ENCODE results near the gene PPP3CB.

Gene PPP3CB

DNA sequence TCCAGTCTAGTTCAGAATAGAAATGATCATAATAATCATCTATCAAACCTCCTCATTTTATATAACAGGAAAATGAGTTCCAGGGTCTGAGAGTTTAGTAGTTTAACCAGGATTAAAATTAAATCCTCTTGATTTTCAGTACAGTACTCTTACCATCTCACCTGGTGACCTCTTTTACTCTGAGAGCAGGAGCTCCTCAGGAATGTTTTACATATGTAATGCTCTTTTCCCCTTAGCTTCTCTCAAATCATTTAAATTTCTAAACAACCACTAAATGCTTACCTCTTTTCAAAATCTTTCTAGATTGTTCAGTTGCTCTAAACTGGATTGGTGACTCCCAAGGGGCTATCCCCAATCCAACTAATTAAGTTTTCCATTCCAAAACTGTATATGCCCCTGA is 10.2 kb upstream of the PPP3CB start:
- Histone ChIP-seq H3K79me1 (ENCODE audit: low read depth, low read length) (no peaks in the 10 kb centered on the region), H3K27me3 (ENCODE audit: control insufficient read depth in 3 of 3, insufficient read depth in 3 of 3, low read depth in 1 of 3, low read length in 3 of 3) (no peaks in the 10 kb centered on the region), H3K4me3 (ENCODE audit: low read length in 2 of 2) (no peak overlapping the region), H3K36me3 (replicated peaks in 1 of 2; ENCODE audit: control insufficient read depth in 2 of 2, insufficient read depth in 2 of 2, low read length in 2 of 2) (peaks cover 19 to 61% of the 10 kb centered on the region in 2 donors), H3K23ac (ENCODE audit: low read depth, low read length, poor library complexity) (no peak overlapping the region), H2BK15ac (ENCODE audit: low read length) (no peak overlapping the region), H2BK5ac (ENCODE audit: low read length) (no peak overlapping the region), H2BK120ac (ENCODE audit: low read depth, low read length) (no peak overlapping the region), H3K9me3 (replicated peaks in 1 of 2; ENCODE audit: control insufficient read depth in 2 of 2, insufficient read depth in 1 of 2, low read depth in 1 of 2, low read length in 2 of 2) (no peaks in the 10 kb centered on the region), H3K14ac (ENCODE audit: low read length) (no peak overlapping the region), H3K9ac (ENCODE audit: low read depth, low read length, poor library complexity) (no peak overlapping the region), H3K18ac (ENCODE audit: low read length) (no peak overlapping the region), H2BK12ac (ENCODE audit: low read length) (no peak overlapping the region), H3K4me2 (ENCODE audit: insufficient read depth, low read length, poor library complexity, severe bottlenecking) (no peak overlapping the region), H4K91ac (ENCODE audit: low read depth, low read length, poor library complexity) (no peak overlapping the region), H4K8ac (ENCODE audit: low read depth, low read length) (no peak overlapping the region), H2AK5ac (ENCODE audit: low read depth, low read length) (no peak overlapping the region), H3K4ac (ENCODE audit: low read length) (no peak overlapping the region), H2AFZ (ENCODE audit: low read length) (no peak overlapping the region), H3K4me1 (ENCODE audit: control insufficient read depth in 2 of 2, insufficient read depth in 1 of 2, low read depth in 1 of 2, low read length in 2 of 2) (no peaks in the 10 kb centered on the region), H3K27ac (replicated peaks; ENCODE audit: low read length) (no peak overlapping the region)
- DNase-seq (ENCODE audit: low spot score) = no peak

DNA sequence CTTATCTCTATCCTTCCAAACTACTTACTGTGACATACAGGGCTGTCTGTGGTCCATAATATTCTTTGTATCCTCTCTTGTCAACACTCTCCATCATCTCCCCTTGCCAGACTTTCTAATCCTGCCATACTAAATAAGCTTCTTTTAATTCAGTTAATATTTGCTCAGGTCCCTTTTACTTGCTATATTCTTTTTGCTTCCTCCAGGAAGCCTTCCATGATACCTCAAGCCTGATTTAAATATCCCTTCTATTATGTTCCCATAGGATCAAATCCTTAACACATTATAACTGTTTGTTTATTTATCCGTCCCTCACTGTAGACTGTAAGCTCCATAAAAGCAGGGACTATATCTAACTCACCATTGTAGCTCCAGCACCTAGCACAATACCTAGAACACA is 7.2 kb upstream of the PPP3CB start:
- H3K4me2 ChIP-seq (ENCODE audit: insufficient read depth, low read length, poor library complexity, severe bottlenecking) = no peak overlapping the region
- peaks cover 33 to 82% of the 10 kb centered on the region in 2 donors for H3K36me3 ChIP-seq (replicated peaks in 1 of 2; ENCODE audit: control insufficient read depth in 2 of 2, insufficient read depth in 2 of 2, low read length in 2 of 2)
- H4K91ac ChIP-seq (ENCODE audit: low read depth, low read length, poor library complexity) = no peak overlapping the region
- no peak for DNase-seq (ENCODE audit: low spot score)
- no peaks in the 10 kb centered on the region for H3K9me3 ChIP-seq (replicated peaks in 1 of 2; ENCODE audit: control insufficient read depth in 2 of 2, insufficient read depth in 1 of 2, low read depth in 1 of 2, low read length in 2 of 2)
- H3K18ac ChIP-seq (ENCODE audit: low read length) = no peak overlapping the region
- no peak overlapping the region for H2BK15ac ChIP-seq (ENCODE audit: low read length)
- H3K27me3 ChIP-seq (ENCODE audit: control insufficient read depth in 3 of 3, insufficient read depth in 3 of 3, low read depth in 1 of 3, low read length in 3 of 3) = no peaks in the 10 kb centered on the region
- H2BK12ac ChIP-seq (ENCODE audit: low read length) = no peak overlapping the region
- WGBS, 2 donors (ENCODE audit: extremely low coverage in 2 of 2, insufficient read length in 2 of 2, insufficient replicate concordance in 1 of 2) = no CpG with 5 or more reads among the region's 1 CpG
- H3K27ac ChIP-seq (replicated peaks; ENCODE audit: low read length) = no peak overlapping the region
- no peak overlapping the region for H2AFZ ChIP-seq (ENCODE audit: low read length)
- no peak overlapping the region for H3K9ac ChIP-seq (ENCODE audit: low read depth, low read length, poor library complexity)
- no peak overlapping the region for H3K4me3 ChIP-seq (ENCODE audit: low read length in 2 of 2)
- H2BK5ac ChIP-seq (ENCODE audit: low read length) = no peak overlapping the region
- H3K14ac ChIP-seq (ENCODE audit: low read length) = no peak overlapping the region
- H3K4me1 ChIP-seq (ENCODE audit: control insufficient read depth in 2 of 2, insufficient read depth in 1 of 2, low read depth in 1 of 2, low read length in 2 of 2) = no peaks in the 10 kb centered on the region
- H3K4ac ChIP-seq (ENCODE audit: low read length) = no peak overlapping the region
- H3K79me1 ChIP-seq (ENCODE audit: low read depth, low read length) = no peaks in the 10 kb centered on the region
- H4K8ac ChIP-seq (ENCODE audit: low read depth, low read length) = no peak overlapping the region
- H3K23ac ChIP-seq (ENCODE audit: low read depth, low read length, poor library complexity) = no peak overlapping the region
- no peak overlapping the region for H2BK120ac ChIP-seq (ENCODE audit: low read depth, low read length)
- no peak overlapping the region for H2AK5ac ChIP-seq (ENCODE audit: low read depth, low read length)

DNA sequence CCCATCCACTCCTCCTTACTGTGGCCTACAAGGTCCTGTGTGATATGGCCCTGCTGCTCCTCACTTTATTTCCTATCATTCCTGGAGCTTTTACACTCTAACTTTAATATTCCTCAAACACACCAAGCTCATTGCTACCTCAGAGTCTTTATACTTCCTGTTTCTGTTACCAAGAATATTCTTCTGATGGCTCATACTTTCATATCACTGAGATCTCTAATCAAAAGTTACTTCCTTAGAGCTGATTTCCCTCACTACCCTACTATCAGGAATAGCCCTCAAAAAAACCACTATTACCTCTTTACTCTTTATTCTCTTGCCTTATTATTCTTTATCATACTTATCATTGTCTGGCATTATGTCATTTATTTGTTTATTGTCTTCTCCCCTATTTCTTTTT is 5.8 kb upstream of the PPP3CB start:
- no peak overlapping the region for H3K27ac ChIP-seq (replicated peaks; ENCODE audit: low read length)
- no peak overlapping the region for H3K14ac ChIP-seq (ENCODE audit: low read length)
- no peaks in the 10 kb centered on the region for H3K27me3 ChIP-seq (ENCODE audit: control insufficient read depth in 3 of 3, insufficient read depth in 3 of 3, low read depth in 1 of 3, low read length in 3 of 3)
- H2AK5ac ChIP-seq (ENCODE audit: low read depth, low read length) = no peak overlapping the region
- no peak overlapping the region for H3K23ac ChIP-seq (ENCODE audit: low read depth, low read length, poor library complexity)
- H4K91ac ChIP-seq (ENCODE audit: low read depth, low read length, poor library complexity) = no peak overlapping the region
- H3K79me1 ChIP-seq (ENCODE audit: low read depth, low read length) = no peaks in the 10 kb centered on the region
- no peak overlapping the region for H3K4me2 ChIP-seq (ENCODE audit: insufficient read depth, low read length, poor library complexity, severe bottlenecking)
- H2AFZ ChIP-seq (ENCODE audit: low read length) = no peak overlapping the region
- no peak overlapping the region for H2BK15ac ChIP-seq (ENCODE audit: low read length)
- H2BK12ac ChIP-seq (ENCODE audit: low read length) = no peak overlapping the region
- no peak for DNase-seq (ENCODE audit: low spot score)
- no peak overlapping the region for H3K4ac ChIP-seq (ENCODE audit: low read length)
- H2BK5ac ChIP-seq (ENCODE audit: low read length) = no peak overlapping the region
- no peak overlapping the region for H3K18ac ChIP-seq (ENCODE audit: low read length)
- H3K9ac ChIP-seq (ENCODE audit: low read depth, low read length, poor library complexity) = no peak overlapping the region
- H3K4me1 ChIP-seq (ENCODE audit: control insufficient read depth in 2 of 2, insufficient read depth in 1 of 2, low read depth in 1 of 2, low read length in 2 of 2) = peaks cover 0 to under 1% of the 10 kb centered on the region in 2 donors
- H3K9me3 ChIP-seq (replicated peaks in 1 of 2; ENCODE audit: control insufficient read depth in 2 of 2, insufficient read depth in 1 of 2, low read depth in 1 of 2, low read length in 2 of 2) = no peaks in the 10 kb centered on the region
- no peak overlapping the region for H4K8ac ChIP-seq (ENCODE audit: low read depth, low read length)
- peaks cover 39 to 90% of the 10 kb centered on the region in 2 donors for H3K36me3 ChIP-seq (replicated peaks in 1 of 2; ENCODE audit: control insufficient read depth in 2 of 2, insufficient read depth in 2 of 2, low read length in 2 of 2)
- H3K4me3 ChIP-seq (ENCODE audit: low read length in 2 of 2) = no peak overlapping the region
- no peak overlapping the region for H2BK120ac ChIP-seq (ENCODE audit: low read depth, low read length)

DNA sequence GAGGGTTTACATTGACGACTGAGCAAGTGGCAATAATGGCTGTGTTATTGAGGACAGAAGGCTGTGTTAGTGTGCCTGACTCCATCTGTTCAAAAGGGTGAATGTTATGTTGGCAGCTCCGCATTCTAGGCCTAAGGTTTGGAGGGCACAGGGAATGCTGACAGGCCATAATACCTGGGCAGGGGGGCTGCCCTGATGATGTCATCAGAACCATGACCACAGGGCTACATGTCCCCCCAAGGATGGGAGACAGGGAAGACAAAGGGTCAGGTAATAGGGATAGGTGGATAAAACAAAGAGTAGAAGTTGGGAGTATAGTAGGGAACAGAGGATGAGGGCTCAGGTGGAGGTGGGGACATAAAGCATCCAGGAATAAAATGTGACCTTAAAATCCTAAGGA is 1.8 kb upstream of the PPP3CB start:
- no peak overlapping the region for H3K4me2 ChIP-seq (ENCODE audit: insufficient read depth, low read length, poor library complexity, severe bottlenecking)
- no peak overlapping the region for H3K4me3 ChIP-seq (ENCODE audit: low read length in 2 of 2)
- no peak overlapping the region for H2BK5ac ChIP-seq (ENCODE audit: low read length)
- no peaks in the 10 kb centered on the region for H3K9me3 ChIP-seq (replicated peaks in 1 of 2; ENCODE audit: control insufficient read depth in 2 of 2, insufficient read depth in 1 of 2, low read depth in 1 of 2, low read length in 2 of 2)
- H4K91ac ChIP-seq (ENCODE audit: low read depth, low read length, poor library complexity) = no peak overlapping the region
- H3K27me3 ChIP-seq (ENCODE audit: control insufficient read depth in 3 of 3, insufficient read depth in 3 of 3, low read depth in 1 of 3, low read length in 3 of 3) = no peaks in the 10 kb centered on the region
- no peak overlapping the region for H3K4ac ChIP-seq (ENCODE audit: low read length)
- no peak overlapping the region for H2BK120ac ChIP-seq (ENCODE audit: low read depth, low read length)
- H3K36me3 ChIP-seq (replicated peaks in 1 of 2; ENCODE audit: control insufficient read depth in 2 of 2, insufficient read depth in 2 of 2, low read length in 2 of 2) = peaks cover 28 to 61% of the 10 kb centered on the region in 2 donors
- no peak overlapping the region for H3K27ac ChIP-seq (replicated peaks; ENCODE audit: low read length)
- no peak overlapping the region for H4K8ac ChIP-seq (ENCODE audit: low read depth, low read length)
- H3K18ac ChIP-seq (ENCODE audit: low read length) = no peak overlapping the region
- H2BK15ac ChIP-seq (ENCODE audit: low read length) = no peak overlapping the region
- H2AK5ac ChIP-seq (ENCODE audit: low read depth, low read length) = no peak overlapping the region
- peaks cover 5% of the 10 kb centered on the region for H3K79me1 ChIP-seq (ENCODE audit: low read depth, low read length)
- no peak overlapping the region for H3K23ac ChIP-seq (ENCODE audit: low read depth, low read length, poor library complexity)
- no peak overlapping the region for H3K14ac ChIP-seq (ENCODE audit: low read length)
- no peak overlapping the region for H2BK12ac ChIP-seq (ENCODE audit: low read length)
- no peak overlapping the region for H3K9ac ChIP-seq (ENCODE audit: low read depth, low read length, poor library complexity)
- no peak overlapping the region for H2AFZ ChIP-seq (ENCODE audit: low read length)
- WGBS, 2 donors (ENCODE audit: extremely low coverage in 2 of 2, insufficient read length in 2 of 2, insufficient replicate concordance in 1 of 2) = no CpG with 5 or more reads among the region's 2 CpGs
- H3K4me1 ChIP-seq (ENCODE audit: control insufficient read depth in 2 of 2, insufficient read depth in 1 of 2, low read depth in 1 of 2, low read length in 2 of 2) = peaks cover 0 to 9% of the 10 kb centered on the region in 2 donors
- DNase-seq (ENCODE audit: low spot score) = no peak

Measured in neuronal stem cell (in vitro differentiated cells).